K562 (cell line): ENCODE data around the gene TMEM203. TPM values are rescaled to one million over a fixed set of nuclear protein-coding genes. Genes with fewer than 3 reads are reported as not detected.
A peak's percentile ranks its signal among the peaks of the same experiment; 100 is the strongest.

ENCODE experiments used
- ADNP ChIP-seq: fragments of 200-800 bp; sonication (Bioruptor generic); IDR thresholded peaks from 2 replicates; pipeline ENCODE4 v1.6.1; 2016; ENCODE audit warnings: missing genetic modification characterization, missing compliant biosample characterization
- CBX8 ChIP-seq: fragments of 200-600 bp; sonication (generic); IDR thresholded peaks from 2 replicates; pipeline ENCODE4 v1.6.1; 2012; ENCODE audit warnings: borderline replicate concordance, mixed run types, low read depth, mild to moderate bottlenecking, moderate library complexity, mixed read lengths, low read length, control low read depth, inconsistent platforms; ENCODE audit not compliant: poor library complexity, severe bottlenecking; ENCODE audit errors: extremely low read depth
- CHD1 ChIP-seq: fragments of 200-600 bp; sonication (generic); IDR thresholded peaks from one replicate; pipeline ENCODE4 v1.6.1; 2012; ENCODE audit warnings: mild to moderate bottlenecking, moderate library complexity, low read length, inconsistent platforms
- HEY1 ChIP-seq: fragments of 250-450 bp; sonication (Bioruptor Pico); IDR thresholded peaks from 2 replicates; pipeline ENCODE4 v1.5.0; 2020; ENCODE audit warnings: mild to moderate bottlenecking, moderate library complexity, borderline replicate concordance
- MAFG ChIP-seq: fragments of 450-650 bp; conservative IDR thresholded peaks from 2 replicates; pipeline ENCODE4 v1.6.1; 2016; ENCODE audit warnings: missing genetic modification characterization, missing compliant biosample characterization
- NR2C2 ChIP-seq, 2 experiments: fragments of 200-800 bp in 1 of 2; sonication (Bioruptor generic) in 1 of 2; sonication (generic) in 1 of 2; formaldehyde crosslinking in 1 of 2; IDR thresholded peaks; 2 replicates each; pipeline versions ENCODE4 v1.6.1 to v1.8.0; 2016 to 2022; ENCODE audit warnings: mild to moderate bottlenecking in 1 of 2, missing compliant biosample characterization in 1 of 2, missing genetic modification characterization in 1 of 2, missing genetic modification reagents in 1 of 2
- NR2F6 ChIP-seq: fragments of 450-650 bp; formaldehyde crosslinking; IDR thresholded peaks from 2 replicates; pipeline ENCODE4 v1.4.0; 2020; ENCODE audit warnings: mild to moderate bottlenecking
- POLR2G ChIP-seq: fragments of 200-400 bp; formaldehyde crosslinking; IDR thresholded peaks from 2 replicates; pipeline ENCODE4 v1.6.1; 2017; ENCODE audit warnings: low read depth, mild to moderate bottlenecking, antibody characterized with exemption, low read length, moderate library complexity
- RUNX1 ChIP-seq: sonication (generic); IDR thresholded peaks from 2 replicates; pipeline ENCODE4 v1.6.1; 2016; ENCODE audit warnings: antibody characterized with exemption, low read depth
- SAFB2 ChIP-seq: fragments of 200-400 bp; formaldehyde crosslinking; IDR thresholded peaks from 2 replicates; pipeline ENCODE4 v1.6.1; 2018; ENCODE audit warnings: borderline replicate concordance, low read length, low read depth, moderate library complexity; ENCODE audit not compliant: severe bottlenecking
- SAP30 ChIP-seq: fragments of 200-600 bp; sonication (generic); IDR thresholded peaks from 2 replicates; pipeline ENCODE4 v1.6.1; 2012; ENCODE audit warnings: borderline replicate concordance, low read depth, mild to moderate bottlenecking, moderate library complexity, low read length, control low read depth, inconsistent platforms; ENCODE audit not compliant: insufficient read depth, poor library complexity, severe bottlenecking
- SRSF3 ChIP-seq: fragments of 200-400 bp; formaldehyde crosslinking; IDR thresholded peaks from 2 replicates; pipeline ENCODE4 v1.6.1; 2016; ENCODE audit warnings: mild to moderate bottlenecking, low read length, moderate library complexity; ENCODE audit not compliant: insufficient read depth
- TCF7L2 ChIP-seq: fragments of 150-350 bp; IDR thresholded peaks from 2 replicates; pipeline ENCODE4 v1.6.1; 2016; ENCODE audit warnings: low read depth, mild to moderate bottlenecking, low read length, moderate library complexity
- TFAP4 ChIP-seq: sonication (generic); formaldehyde crosslinking; IDR thresholded peaks from 2 replicates; pipeline ENCODE4 v1.8.0; 2022; ENCODE audit warnings: missing genetic modification reagents, mild to moderate bottlenecking, moderate library complexity, borderline replicate concordance
- USF1 ChIP-seq: sonication (generic); formaldehyde crosslinking; IDR thresholded peaks from 2 replicates; pipeline ENCODE4 v1.9.0; 2022; ENCODE audit warnings: mild to moderate bottlenecking, missing genetic modification reagents
- XRCC5 ChIP-seq: fragments of 200-400 bp; formaldehyde crosslinking; IDR thresholded peaks from 2 replicates; pipeline ENCODE4 v1.6.1; 2017; ENCODE audit warnings: low read depth, mild to moderate bottlenecking, low read length
- ZNF124 ChIP-seq: sonication (generic); formaldehyde crosslinking; IDR thresholded peaks from 2 replicates; pipeline ENCODE4 v1.8.1; 2022; ENCODE audit warnings: missing genetic modification reagents
- ZNF24 ChIP-seq: fragments of 450-650 bp; IDR thresholded peaks from 2 replicates; pipeline ENCODE4 v1.6.1; 2016
- ZNF449 ChIP-seq: fragments of 250-450 bp; sonication (Bioruptor Pico); IDR thresholded peaks from 2 replicates; pipeline ENCODE4 v1.8.0; 2022; ENCODE audit warnings: moderate library complexity, mild to moderate bottlenecking, inconsistent platforms
- ZNF639 ChIP-seq, 2 experiments: fragments of 200-800 bp in 1 of 2; sonication (Bioruptor generic) in 1 of 2; sonication (generic) in 1 of 2; formaldehyde crosslinking in 1 of 2; IDR thresholded peaks in 1 of 2; conservative IDR thresholded peaks in 1 of 2; 2 replicates each; pipeline versions ENCODE4 v1.5.0 to v1.6.1; 2016 to 2020; ENCODE audit warnings: missing compliant biosample characterization in 1 of 2, missing genetic modification characterization in 1 of 2, missing genetic modification reagents in 1 of 2
- polyA plus RNA-seq, 8 experiments: library from polyadenylated mRNA; depleted of rRNA in 4 of 8; stranded (reverse) in 5 of 8; unstranded in 3 of 8; fragments of >200 nt; fragmentation: Nextera tagmentation in 2 of 8; fragmentation: Illumina TruSeq in 1 of 8; extraction: Ambion mirVana in 2 of 8; extraction: Trizol in 1 of 8; gene quantifications; 2 replicates each; pipeline versions ENCODE4 v1.2.1 to v1.2.3, GENCODE V29; 2011 to 2014; ENCODE audit warnings: inconsistent platforms in 1 of 8, missing spikeins in 1 of 8
- total RNA-seq, 7 experiments: library from RNA; depleted of rRNA in 6 of 7; stranded (reverse); fragments of >200 nt in 6 of 7; fragmentation: Illumina TruSeq in 2 of 7; extraction: Trizol in 2 of 7; gene quantifications; 2 replicates each; pipeline versions ENCODE4 v1.2.1 to v1.2.3, GENCODE V29; 2011 to 2021; ENCODE audit warnings: low replicate concordance in 1 of 7

TMEM203 gene
- total and polyA plus RNA-seq, 9 of the 15 experiments (the other 6 are each of a cell fraction or from before 2014, with no cell fraction given), result 8.8 to 59.5 (median 37.6) TPM

- TF ChIP-seq ZNF449 (CRISPR knock-in tag) (no peak), CHD1 (no peak), ZNF24 (no peak), MAFG (no peak), ZNF639 (CRISPR knock-in tag; conservative IDR thresholded peaks at IDR 0.05 in 1 of 2, IDR thresholded peaks at IDR 0.05 in 1 of 2) (no peak), TCF7L2 (no peak), USF1 (CRISPR knock-in tag) (no peak; the same call in 1 of the 2 replicates), TFAP4 (CRISPR knock-in tag) (no peak; the same call in 1 of the 2 replicates), POLR2G (peak; percentile 35; the same call in 1 of the 2 replicates), SRSF3 (no peak), RUNX1 (0 out of 2 replicates have a peak, but pooled peaks have one; percentile 26), HEY1 (no peak), NR2F6 (CRISPR knock-in tag) (0 out of 2 replicates have a peak, but pooled peaks have one; percentile 45), SAP30 (peak; percentile 79), ZNF124 (CRISPR knock-in tag) (0 out of 2 replicates have a peak, but pooled peaks have one; percentile 18), XRCC5 (0 out of 2 replicates have a peak, but pooled peaks have one; percentile 11), SAFB2 (no peak), ADNP (tag) (no peak), NR2C2 (CRISPR knock-in tag; IDR thresholded peaks at IDR 0.05) (no peak), NR2C2 (tag; IDR thresholded peaks at IDR 0.05) (no peak), CBX8 (no peak)
Measured at GRCh38 chr9:137189297-137190295, 15.9 kb downstream of the TMEM203 start (continued).
